NCI-H460 (cell line): ENCODE results near the gene WEE2. TPM values are rescaled to one million over a fixed set of nuclear protein-coding genes. Genes with fewer than 3 reads are reported as not detected.
"Not testable (repeated sequence)": the region's sequence is repeated elsewhere in the genome, so short reads cannot be mapped to it uniquely, and the experiment has no call there.

Source experiments
- DNase-seq: peaks from one replicate; pipeline ENCODE4 v3.0.0-alpha.2; 2016; ENCODE audit warnings: low read depth; ENCODE audit errors: extremely low read depth
- total RNA-seq: library from RNA; depleted of rRNA; stranded (reverse); fragments of >200 nt; shearing (Covaris generic); gene quantifications from 2 replicates; pipeline ENCODE4 v1.2.3, GENCODE V29; 2014

Gene WEE2
- total RNA-seq, 1 experiment from 2014 or later, result 0.27 TPM

- DNase-seq, result not testable (repeated sequence)
Measured at GRCh38 chr7:141689072-141689825, 18.9 kb upstream of the WEE2 start.

GRCh38 chr7:141691540-141691939 lies 16.6 kb upstream of the WEE2 start:
- DNase-seq, result no peak

- DNase-seq, result no peak
Measured at GRCh38 chr7:141691961-141692360, 16.2 kb upstream of the WEE2 start.

- DNase-seq, result no peak
Measured at GRCh38 chr7:141693082-141693481, 15.1 kb upstream of the WEE2 start.

GRCh38 chr7:141695803-141696289 lies 12.3 kb upstream of the WEE2 start:
- DNase-seq, result no peak

GRCh38 chr7:141696348-141696747 lies 11.8 kb upstream of the WEE2 start:
- DNase-seq, result no peak

- DNase-seq, result no peak
Measured at GRCh38 chr7:141697211-141697871, 10.8 kb upstream of the WEE2 start.

GRCh38 chr7:141698247-141699015 lies 9.7 kb upstream of the WEE2 start:
- DNase-seq, result no peak

GRCh38 chr7:141699860-141700259 lies 8.3 kb upstream of the WEE2 start:
- no peak for DNase-seq

GRCh38 chr7:141700296-141700847 lies 7.8 kb upstream of the WEE2 start:
- DNase-seq, result no peak

GRCh38 chr7:141700848-141701371 lies 7.2 kb upstream of the WEE2 start:
- no peak for DNase-seq

GRCh38 chr7:141701489-141702046 lies 6.6 kb upstream of the WEE2 start:
- DNase-seq, result peak; percentile 5

GRCh38 chr7:141702047-141702567 lies 6.0 kb upstream of the WEE2 start, which contains the start of gene DENND11:
DENND11 (minus strand) TSS chr7:141702166; CDS start chr7:141702153, 13 bp downstream.
- peak; percentile 30 for DNase-seq

- DNase-seq, result no peak
Measured at GRCh38 chr7:141702892-141703291, 5.3 kb upstream of the WEE2 start.

GRCh38 chr7:141704112-141704511 lies 4.0 kb upstream of the WEE2 start:
- DNase-seq, result no peak

GRCh38 chr7:141704741-141705140 lies 3.4 kb upstream of the WEE2 start:
- no peak for DNase-seq

- DNase-seq, result no peak
Measured at GRCh38 chr7:141706239-141707064, 1.7 kb upstream of the WEE2 start.

- DNase-seq, result no peak
Measured at GRCh38 chr7:141709318-141709717, 1.2 kb downstream of the WEE2 start.

- no peak for DNase-seq
Measured at GRCh38 chr7:141709749-141710148, 1.6 kb downstream of the WEE2 start.
